Measurements from ENCODE around the gene CYSLTR1.
"Not testable (repeated sequence)": the region's sequence is repeated elsewhere in the genome, so short reads cannot be mapped to it uniquely, and the experiment has no call there.

CYSLTR1 gene

DNA sequence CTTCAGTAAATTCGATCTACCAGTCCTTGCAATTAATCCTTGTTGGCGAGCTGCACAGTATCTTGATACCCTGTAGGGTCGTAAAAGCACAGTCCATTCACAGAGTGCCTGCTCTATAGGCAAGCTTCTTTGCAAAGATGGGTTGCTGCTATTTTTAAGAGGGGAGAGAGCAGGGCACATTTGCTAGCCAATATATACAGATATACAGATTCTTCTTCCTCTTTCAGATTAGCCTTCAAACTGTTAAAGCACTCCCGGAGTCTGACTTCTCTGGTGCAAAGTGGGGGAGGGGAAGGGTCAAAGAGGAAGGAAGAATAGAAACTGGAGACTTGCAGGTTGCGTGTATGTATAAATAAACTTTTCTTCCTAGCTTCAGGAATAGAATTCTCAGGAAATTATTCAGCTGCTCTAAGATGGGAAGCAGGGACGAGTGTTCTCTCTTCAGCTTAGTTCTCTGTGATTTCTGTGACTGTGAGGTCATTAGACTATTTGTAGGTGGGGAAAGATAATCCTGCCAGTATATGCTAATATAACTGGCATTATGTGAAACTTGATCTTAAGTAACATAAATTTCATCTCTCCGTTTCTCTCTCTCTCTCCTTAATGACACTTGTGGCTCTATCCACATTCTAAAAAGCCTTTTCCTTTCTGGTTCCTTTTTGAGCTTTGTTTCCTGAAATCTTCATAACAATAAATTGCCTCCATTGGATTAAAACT, at the start of gene CYSLTR1:
TSS of gene CYSLTR1 (minus strand) at position 242 of the 717 bp plus-strand sequence. CDS start 53,865 bp downstream, outside the sequence.
- no peak for DNase-seq

- DNase-seq, result no peak
Observed at GRCh38 chrX:78377186-78377585, 49.8 kb upstream of the CYSLTR1 start.

DNA sequence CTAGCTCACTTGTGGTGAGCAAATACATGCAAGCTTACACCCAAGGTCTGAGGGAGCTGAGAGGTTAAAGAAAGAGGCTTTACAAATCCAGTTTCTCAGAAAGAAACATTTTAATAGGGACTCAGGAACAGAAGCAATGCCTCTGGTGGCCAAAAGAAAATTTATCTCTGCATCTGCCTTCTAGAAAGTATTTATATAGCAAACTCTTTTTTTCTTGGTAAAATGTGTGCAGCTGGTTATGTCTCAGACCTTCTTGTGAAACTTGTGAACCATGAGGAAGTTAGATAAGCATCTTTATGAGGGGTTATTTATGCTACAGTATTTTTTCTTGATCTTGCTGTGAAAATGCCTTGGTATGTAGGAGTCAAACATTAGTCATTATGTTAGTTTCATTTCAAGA, 48.5 kb upstream of the CYSLTR1 start:
- DNase-seq, result no peak

DNA sequence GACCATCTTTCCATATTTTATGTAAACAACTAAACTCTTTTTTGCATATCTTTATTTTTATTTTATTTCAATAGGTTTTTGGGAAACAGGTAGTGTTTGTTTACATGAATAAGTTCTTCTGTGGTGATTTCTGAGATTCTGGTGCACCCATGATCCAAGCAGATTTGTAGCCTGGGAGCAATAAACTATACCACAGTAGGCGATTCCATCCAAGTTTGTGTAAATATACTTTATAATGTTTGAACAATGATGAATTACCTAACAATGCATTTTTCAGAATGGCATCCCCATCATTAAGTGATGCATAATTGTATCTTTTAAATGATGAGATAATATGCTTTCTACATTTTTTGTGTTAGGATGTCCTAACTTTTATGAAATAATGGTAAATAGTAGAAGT, 39.2 kb upstream of the CYSLTR1 start:
- no peak for DNase-seq

DNA sequence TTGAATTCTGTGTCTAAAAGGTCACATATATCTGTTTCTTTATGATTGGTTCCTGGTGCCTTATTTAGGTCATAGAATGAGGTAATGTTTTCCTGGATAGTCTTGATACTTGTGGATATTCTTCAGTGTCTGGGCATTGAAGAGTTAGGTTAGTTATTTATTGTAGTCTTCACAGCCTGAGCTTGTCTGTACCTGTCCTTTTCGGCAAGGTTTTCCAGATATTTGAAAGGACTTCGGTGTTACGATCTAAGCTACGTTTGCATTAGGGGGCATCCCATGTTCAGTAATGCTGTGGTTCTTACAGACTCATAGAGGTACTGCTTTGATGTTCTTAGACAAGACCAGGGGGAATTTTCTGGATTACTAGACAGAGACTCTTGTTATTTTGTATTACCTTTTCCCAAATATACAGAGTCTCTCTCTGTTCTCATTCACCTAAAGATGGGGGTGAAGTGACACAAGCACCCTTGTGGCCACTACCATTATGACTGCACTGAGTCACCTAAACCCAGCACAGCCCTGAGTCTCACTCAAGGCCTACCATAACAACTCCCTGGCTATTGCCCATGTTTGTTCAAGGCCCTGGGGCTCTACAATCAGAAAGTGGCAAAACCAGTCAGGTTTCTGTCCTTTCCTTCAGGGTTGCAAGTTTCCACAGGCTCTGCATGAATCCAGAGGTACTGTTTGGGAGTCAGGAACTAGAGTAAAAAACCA, 30.1 kb upstream of the CYSLTR1 start:
- peak; percentile 62 for DNase-seq

- DNase-seq, result no peak
Observed at GRCh38 chrX:78333521-78333920, 6.1 kb upstream of the CYSLTR1 start.

- DNase-seq, result no peak
Observed at GRCh38 chrX:78331708-78332107, 4.3 kb upstream of the CYSLTR1 start.

- DNase-seq, result no peak
Observed at GRCh38 chrX:78330540-78330939, 3.1 kb upstream of the CYSLTR1 start.

DNA sequence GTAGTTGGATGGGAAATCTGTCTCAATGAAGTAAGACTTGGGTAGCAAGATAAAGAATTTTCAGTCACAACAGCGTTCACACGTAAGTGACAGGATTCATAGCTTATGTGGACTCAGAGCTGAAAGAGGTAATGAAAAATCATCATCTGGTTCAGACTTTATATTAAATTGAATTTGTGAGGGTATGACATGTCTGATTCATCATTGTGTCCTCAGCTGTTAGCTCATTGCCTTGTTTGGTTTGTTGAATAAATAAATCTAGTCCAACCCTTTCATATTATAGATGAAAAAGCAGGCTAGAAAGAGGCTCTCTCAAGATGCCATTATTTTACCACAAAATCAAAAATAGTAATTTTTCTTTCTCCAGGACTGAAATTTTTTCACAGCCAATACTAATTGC, 2.7 kb upstream of the CYSLTR1 start:
- DNase-seq, result no peak

GRCh38 chrX:78329486-78329885, 2.1 kb upstream of the CYSLTR1 start:
- DNase-seq, result no peak

DNA sequence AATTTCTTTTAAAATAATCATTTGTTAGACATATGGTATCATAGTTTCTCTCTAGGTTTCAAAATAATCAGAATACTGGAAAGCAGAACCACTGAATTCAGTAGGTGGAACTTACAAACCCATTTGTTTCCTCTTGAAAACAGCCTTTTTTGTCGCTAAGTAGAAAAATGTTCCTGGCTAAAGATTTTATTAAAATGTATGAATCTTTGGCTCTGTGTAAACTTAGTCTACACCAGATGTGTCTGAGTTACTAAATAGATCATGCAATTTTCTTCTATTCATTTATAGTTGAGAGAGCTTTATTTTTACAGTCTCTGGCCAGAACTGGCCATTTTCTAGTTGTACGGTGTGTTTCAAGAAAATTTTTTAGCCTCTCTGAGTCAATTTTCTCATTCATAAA, 1.0 kb downstream of the CYSLTR1 start:
- no peak for DNase-seq

GRCh38 chrX:78322863-78323262, 4.5 kb downstream of the CYSLTR1 start:
- DNase-seq, result no peak

DNA sequence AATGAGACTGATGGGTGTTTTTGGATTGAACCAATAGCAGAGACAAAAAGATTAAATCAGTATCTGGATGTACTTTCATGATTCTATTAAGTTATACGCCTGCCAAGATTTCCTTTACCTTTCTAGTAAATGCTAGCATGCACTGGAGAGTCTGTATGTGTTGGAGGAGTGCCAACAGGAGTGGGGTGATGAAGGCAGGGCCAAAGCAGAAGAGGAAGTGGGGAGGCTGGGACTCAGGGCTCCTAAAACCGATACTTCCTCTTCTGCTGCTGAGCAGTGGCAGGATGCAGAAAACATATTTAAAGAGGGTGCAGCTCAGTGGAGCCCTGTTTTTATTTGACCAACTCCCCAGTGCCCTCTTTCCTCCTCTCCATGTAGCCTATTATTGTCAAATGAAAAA, 5.6 kb downstream of the CYSLTR1 start:
- DNase-seq, result no peak

GRCh38 chrX:78316265-78316664, 11.1 kb downstream of the CYSLTR1 start:
- no peak for DNase-seq

- DNase-seq, result no peak
Observed at GRCh38 chrX:78315745-78316144, 11.7 kb downstream of the CYSLTR1 start.

DNA sequence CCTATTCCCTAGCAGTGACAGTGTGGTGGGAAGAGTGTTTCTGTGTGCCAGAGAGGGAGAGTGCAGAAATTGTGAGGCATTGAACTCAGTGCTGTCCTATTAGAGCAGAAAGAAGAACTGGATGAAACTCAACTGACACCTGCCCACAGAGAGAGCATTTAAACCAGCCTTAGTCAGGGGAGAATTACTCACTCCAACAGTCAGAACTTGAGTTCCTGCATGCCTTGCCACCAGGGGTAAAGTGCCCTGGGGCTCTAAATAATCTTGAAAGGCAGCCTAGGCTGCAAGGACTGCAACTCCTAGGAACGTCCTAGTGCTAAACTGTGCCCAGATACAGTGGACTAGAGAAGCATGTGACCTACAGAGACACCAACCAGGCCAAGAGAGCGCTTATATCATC, 12.8 kb downstream of the CYSLTR1 start:
- DNase-seq, result peak; percentile 61

GRCh38 chrX:78313526-78313925, 13.9 kb downstream of the CYSLTR1 start:
- DNase-seq, result no peak

GRCh38 chrX:78307665-78308064, 19.7 kb downstream of the CYSLTR1 start:
- no peak for DNase-seq

- no peak for DNase-seq
Observed at GRCh38 chrX:78303086-78303485, 24.3 kb downstream of the CYSLTR1 start.

GRCh38 chrX:78300933-78301332, 26.5 kb downstream of the CYSLTR1 start:
- DNase-seq, result not testable (repeated sequence)

GRCh38 chrX:78283511-78283910, 43.9 kb downstream of the CYSLTR1 start:
- DNase-seq, result no peak

GRCh38 chrX:78237127-78237526, 90.3 kb downstream of the CYSLTR1 start:
- DNase-seq, result no peak

GRCh38 chrX:78226047-78226446, 101.4 kb downstream of the CYSLTR1 start:
- not testable (repeated sequence) for DNase-seq

Data from islet precursor cell (in vitro differentiated cells).